GM20000 (cell line): ENCODE data around the gene ADGRD1.
"Not testable (repeated sequence)": the region's sequence is repeated elsewhere in the genome, so short reads cannot be mapped to it uniquely, and the experiment has no call there.

Experiments
- DNase-seq: peaks from one replicate; pipeline ENCODE4 v3.0.0; 2012; ENCODE audit warnings: low spot score
- TF ChIP-seq, protein P1 (sequence below): IDR thresholded peaks from 2 replicates; pipeline ENCODE4 v1.5.1; 2012; ENCODE audit warnings: mild to moderate bottlenecking, control low read depth; ENCODE audit errors: extremely low read depth, missing control alignments

Gene ADGRD1

DNA sequence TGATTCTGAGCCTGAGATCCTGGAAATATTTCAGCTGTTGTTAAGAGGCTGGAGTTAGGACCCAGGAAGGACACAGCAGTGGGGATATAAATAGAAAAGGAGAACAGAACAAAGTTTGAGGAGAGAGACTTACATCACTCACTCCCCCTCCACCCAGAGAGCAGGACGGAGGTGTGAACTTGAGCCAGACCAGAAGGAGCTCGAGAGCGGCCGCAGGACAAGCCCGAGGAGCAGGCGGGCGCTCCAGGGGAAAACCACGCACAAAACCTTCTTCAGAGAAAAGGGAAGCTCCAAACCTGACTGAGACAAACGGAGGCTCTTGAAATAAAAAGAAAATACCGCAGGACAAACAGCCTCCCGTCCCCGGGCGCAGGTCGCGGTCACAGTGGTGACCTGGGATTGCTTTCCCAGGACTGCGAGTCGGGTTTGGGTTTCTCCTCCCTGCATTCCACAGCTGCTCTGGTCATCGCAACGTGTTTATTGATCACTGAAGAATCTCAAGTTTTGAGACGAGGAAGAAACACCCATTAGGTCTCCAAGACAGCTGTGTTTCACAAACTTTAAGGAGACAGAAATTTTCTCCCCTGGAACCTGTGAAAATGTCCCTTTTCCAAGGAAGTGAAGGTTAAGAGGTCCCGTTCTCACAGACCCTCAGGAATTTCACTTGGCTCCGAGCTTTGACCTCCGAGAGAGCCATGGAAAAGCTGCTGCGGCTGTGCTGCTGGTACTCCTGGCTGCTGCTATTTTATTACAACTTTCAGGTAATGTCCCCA lies at the start of gene ADGRD1:
ADGRD1 (plus strand) TSS at position 137 of the 773 bp plus-strand sequence; CDS start at position 696, 559 bp downstream.
- TF ChIP-seq, protein P1, sequence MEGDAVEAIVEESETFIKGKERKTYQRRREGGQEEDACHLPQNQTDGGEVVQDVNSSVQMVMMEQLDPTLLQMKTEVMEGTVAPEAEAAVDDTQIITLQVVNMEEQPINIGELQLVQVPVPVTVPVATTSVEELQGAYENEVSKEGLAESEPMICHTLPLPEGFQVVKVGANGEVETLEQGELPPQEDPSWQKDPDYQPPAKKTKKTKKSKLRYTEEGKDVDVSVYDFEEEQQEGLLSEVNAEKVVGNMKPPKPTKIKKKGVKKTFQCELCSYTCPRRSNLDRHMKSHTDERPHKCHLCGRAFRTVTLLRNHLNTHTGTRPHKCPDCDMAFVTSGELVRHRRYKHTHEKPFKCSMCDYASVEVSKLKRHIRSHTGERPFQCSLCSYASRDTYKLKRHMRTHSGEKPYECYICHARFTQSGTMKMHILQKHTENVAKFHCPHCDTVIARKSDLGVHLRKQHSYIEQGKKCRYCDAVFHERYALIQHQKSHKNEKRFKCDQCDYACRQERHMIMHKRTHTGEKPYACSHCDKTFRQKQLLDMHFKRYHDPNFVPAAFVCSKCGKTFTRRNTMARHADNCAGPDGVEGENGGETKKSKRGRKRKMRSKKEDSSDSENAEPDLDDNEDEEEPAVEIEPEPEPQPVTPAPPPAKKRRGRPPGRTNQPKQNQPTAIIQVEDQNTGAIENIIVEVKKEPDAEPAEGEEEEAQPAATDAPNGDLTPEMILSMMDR: no peak
- peak; percentile 44 for DNase-seq

DNA sequence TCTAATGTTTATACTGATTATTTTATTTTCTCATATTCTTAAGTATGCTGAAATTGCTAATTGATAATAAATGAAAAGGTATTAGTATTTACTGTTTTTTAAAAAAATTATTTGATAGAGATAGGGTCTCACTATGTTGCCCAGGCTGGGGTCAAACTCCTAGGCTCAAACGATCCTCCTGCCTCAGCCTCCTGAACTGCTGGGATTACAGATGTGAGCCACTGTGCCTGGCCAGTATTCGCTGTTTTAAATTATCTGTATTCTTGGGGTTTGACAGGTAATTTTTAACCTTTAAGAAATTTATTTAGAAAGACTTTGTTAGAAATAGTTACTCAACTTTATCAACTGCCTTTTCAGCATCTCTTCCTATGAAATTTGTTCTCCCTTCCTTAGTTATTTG lies 49.6 kb upstream of the ADGRD1 start:
- DNase-seq: no peak
- TF ChIP-seq, protein P1: no peak

DNA sequence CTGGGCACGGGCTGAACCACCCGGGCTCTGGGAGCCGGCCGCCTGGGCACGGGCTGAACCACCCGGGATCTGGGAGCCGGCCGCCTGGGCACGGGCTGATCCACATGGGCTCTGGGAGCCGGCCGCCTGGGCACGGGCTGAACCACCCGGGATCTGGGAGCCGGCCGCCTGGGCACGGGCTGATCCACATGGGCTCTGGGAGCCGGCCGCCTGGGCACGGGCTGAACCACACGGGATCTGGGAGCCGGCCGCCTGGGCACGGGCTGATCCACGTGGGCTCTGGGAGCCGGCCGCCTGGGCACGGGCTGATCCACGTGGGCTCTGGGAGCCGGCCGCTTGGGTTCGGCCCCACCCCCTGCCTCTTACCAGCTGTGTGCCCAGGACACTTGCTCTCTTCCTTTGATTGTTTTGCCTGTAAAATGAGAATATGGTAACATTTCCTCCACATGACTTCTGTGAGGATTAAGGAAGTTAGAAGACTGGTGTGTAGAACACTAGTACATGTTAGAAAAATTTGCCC lies 48.7 kb upstream of the ADGRD1 start:
- not testable (repeated sequence) for DNase-seq

DNA sequence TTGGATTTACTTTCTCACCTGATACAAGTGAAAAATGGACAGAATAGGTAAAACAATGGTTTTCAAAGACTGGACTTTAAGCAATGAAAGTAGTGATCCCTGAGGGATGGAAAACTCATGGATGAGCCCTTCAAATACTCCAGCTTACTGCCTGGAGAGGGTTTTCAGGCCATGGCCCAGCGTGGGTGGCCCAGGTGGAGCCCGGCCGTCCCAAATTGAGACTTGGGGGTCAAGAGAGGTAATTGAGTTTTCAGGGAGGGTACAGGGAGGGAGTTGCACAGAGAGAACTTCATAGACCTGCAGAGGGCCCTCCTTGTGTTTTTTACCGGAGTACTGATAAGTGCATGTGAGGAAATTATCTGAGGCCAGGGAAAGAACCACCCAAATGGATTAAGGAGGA lies 44.6 kb upstream of the ADGRD1 start:
- TF ChIP-seq, protein P1: no peak
- DNase-seq: no peak

DNA sequence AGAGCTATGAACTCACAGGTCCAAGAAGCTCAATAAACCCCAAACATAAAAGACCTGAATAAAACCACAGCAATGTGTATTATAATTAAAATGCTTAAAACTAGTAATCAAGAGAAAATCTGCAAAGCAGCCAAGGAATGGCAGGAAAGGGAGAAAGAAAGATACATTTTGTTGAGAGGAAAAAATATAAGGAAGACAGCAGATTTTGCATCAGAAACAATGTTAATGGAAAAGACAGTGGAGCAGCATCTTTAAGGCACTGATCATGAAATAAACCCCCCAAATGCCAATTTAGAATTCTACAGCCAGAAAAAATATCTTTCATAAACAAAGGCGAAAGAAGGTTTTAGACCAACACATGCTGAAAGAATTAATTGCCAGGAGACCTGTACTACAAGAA lies 42.5 kb upstream of the ADGRD1 start:
- TF ChIP-seq, protein P1: no peak
- DNase-seq: no peak

DNA sequence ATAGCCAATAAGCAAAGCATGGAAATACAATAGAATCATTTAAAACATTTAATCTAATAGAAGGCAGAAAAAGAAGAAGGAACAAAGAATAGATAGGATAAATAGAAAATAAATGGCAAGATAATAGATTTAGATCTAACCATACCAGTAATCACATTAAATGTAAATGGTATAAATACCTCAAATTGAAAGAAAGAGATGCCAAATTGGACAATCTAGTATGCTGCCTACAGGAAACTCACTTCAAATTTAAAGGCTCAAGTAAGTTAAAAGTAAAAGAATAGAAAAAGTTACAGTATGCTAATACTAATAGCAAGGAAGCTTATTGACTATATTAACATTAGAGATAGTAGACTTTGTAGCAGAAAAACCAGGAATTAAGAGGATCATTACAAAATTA lies 41.8 kb upstream of the ADGRD1 start:
- TF ChIP-seq, protein P1: no peak
- DNase-seq: no peak

DNA sequence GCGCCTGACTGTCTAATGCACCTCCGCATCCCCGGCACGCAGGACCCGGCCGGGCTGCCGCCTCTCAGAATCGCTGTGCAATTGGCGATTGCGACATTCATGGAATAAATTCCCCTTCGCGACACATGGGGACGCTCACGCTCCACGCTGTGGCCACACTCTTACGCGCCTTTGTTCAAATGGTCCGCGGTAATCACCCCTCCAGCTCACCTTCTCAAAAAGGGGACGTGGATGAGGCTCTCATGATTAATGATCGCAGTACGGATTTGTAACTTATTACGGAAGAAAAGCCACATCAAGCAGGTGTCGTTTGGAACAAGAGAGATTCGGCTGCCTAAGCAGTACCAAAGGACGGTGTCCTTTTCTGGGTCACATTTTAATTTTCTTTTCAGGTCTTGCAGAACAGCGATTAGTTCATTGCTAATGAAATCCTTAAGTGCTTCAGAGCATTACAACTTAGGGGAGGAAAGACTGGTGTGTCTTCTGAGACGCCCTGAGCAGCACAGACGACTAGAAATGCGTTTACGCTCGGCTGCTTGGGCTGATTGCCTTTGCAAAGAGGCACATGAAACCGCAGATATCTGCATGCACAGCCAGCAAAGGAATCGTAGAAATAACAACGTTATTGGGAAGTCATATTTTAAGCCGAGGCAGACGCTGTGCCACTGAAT lies 37.3 kb upstream of the ADGRD1 start:
- TF ChIP-seq, protein P1: peak; percentile 85
- DNase-seq: peak; percentile 70
